Calu3 (cell line): ENCODE results near the gene COQ8B. TPM values are rescaled to one million over a fixed set of nuclear protein-coding genes. Genes with fewer than 3 reads are reported as not detected.
A peak's percentile ranks its signal among the peaks of the same experiment; 100 is the strongest.

Source experiments
- BruUV-seq: library from RNA; stranded (reverse); fragments of 400-500 nt; replicated peaks from 2 replicates; lab custom pipeline; 2021; lab: Mats Ljungman, UMichigan
- CTCF ChIA-PET: fragments of 300-600 bp; sonication (Branson Sonifier 250); formaldehyde crosslinking; loops from one replicate; lab custom pipeline; 2022; ENCODE audit warnings: antibody characterized with exemption; lab: Charles Lee
- DNase-seq: peaks from one replicate; pipeline ENCODE4 v3.0.0; 2022
- H3K27ac Mint-ChIP-seq: one replicate; pipeline ENCODE4 v1.8.0; 2022; ENCODE audit warnings: mixed read lengths; ENCODE audit not compliant: unreplicated experiment
- H3K27me3 Mint-ChIP-seq: one replicate; pipeline ENCODE4 v1.8.0; 2022; ENCODE audit warnings: mixed read lengths; ENCODE audit not compliant: unreplicated experiment
- H3K36me3 Mint-ChIP-seq: one replicate; pipeline ENCODE4 v1.8.0; 2022; ENCODE audit warnings: mild to moderate bottlenecking, moderate library complexity, mixed read lengths; ENCODE audit not compliant: insufficient read depth, unreplicated experiment
- H3K4me1 Mint-ChIP-seq: one replicate; pipeline ENCODE4 v1.8.0; 2022; ENCODE audit warnings: mild to moderate bottlenecking, low read depth, mixed read lengths; ENCODE audit not compliant: unreplicated experiment
- H3K4me3 Mint-ChIP-seq: one replicate; pipeline ENCODE4 v1.8.0; 2022; ENCODE audit warnings: mild to moderate bottlenecking, low read depth, moderate library complexity, mixed read lengths; ENCODE audit not compliant: unreplicated experiment
- H3K9me3 Mint-ChIP-seq: one replicate; pipeline ENCODE4 v1.8.0; 2022; ENCODE audit warnings: low read depth, mixed read lengths; ENCODE audit not compliant: unreplicated experiment
- CTCF ChIP-seq: fragments of 200-600 bp; IDR thresholded peaks from one replicate; pipeline ENCODE4 v1.8.0; 2022; ENCODE audit warnings: antibody characterized with exemption; ENCODE audit not compliant: unreplicated experiment
- intact Hi-C: fragments of 100-400 bp; cut with micrococcal nuclease; formaldehyde crosslinking; loops from one replicate; pipeline ENCODE4 v1.10.0; 2022; ENCODE audit not compliant: unreplicated experiment
- total RNA-seq: library from RNA; stranded (reverse); gene quantifications from 2 replicates; pipeline ENCODE4 v1.2.3, GENCODE V29; 2022

The COQ8B gene
- total RNA-seq, 1 experiment from 2014 or later: 55.9 TPM

GRCh38 chr19:40741527-40742390, 25.1 kb upstream of the COQ8B start:
- H3K36me3 Mint-ChIP-seq: peaks cover 66% of the 10 kb centered on the region
- CTCF ChIA-PET: interaction anchor here (0.8 kb wide), 1 partner anchor 9 kb away, joined by 3 read pairs; the partner anchor contains the start of gene ACTMAP
- no TSS peak for BruUV-seq
- H3K4me3 Mint-ChIP-seq: no peak overlapping the region
- no peak for DNase-seq
- TF ChIP-seq CTCF: no peak
- H3K27me3 Mint-ChIP-seq: no peaks in the 10 kb centered on the region
- no peaks in the 10 kb centered on the region for H3K4me1 Mint-ChIP-seq
- H3K27ac Mint-ChIP-seq: peak overlapping the region; percentile 21
- intact Hi-C loops: no loop called here
- no peaks in the 10 kb centered on the region for H3K9me3 Mint-ChIP-seq

- CTCF ChIA-PET: no interaction called here
- no peak for DNase-seq
- TF ChIP-seq CTCF: no peak
- H3K27me3 Mint-ChIP-seq: no peaks in the 10 kb centered on the region
- peak overlapping the region; percentile 43 for H3K27ac Mint-ChIP-seq
- no TSS peak for BruUV-seq
- H3K4me3 Mint-ChIP-seq: no peak overlapping the region
- no peaks in the 10 kb centered on the region for H3K9me3 Mint-ChIP-seq
- peaks cover 2% of the 10 kb centered on the region for H3K4me1 Mint-ChIP-seq
- intact Hi-C loops: no loop called here
- H3K36me3 Mint-ChIP-seq: peaks cover 74% of the 10 kb centered on the region
Observed at GRCh38 chr19:40740747-40741146, 24.1 kb upstream of the COQ8B start.

GRCh38 chr19:40739871-40740703, 23.4 kb upstream of the COQ8B start:
- H3K36me3 Mint-ChIP-seq: peaks cover 81% of the 10 kb centered on the region
- H3K4me3 Mint-ChIP-seq: no peak overlapping the region
- no peak for DNase-seq
- H3K27me3 Mint-ChIP-seq: no peaks in the 10 kb centered on the region
- CTCF ChIA-PET: no interaction called here
- H3K4me1 Mint-ChIP-seq: peaks cover 8% of the 10 kb centered on the region
- peak overlapping the region; percentile 54 for H3K27ac Mint-ChIP-seq
- BruUV-seq: no TSS peak
- TF ChIP-seq CTCF: no peak
- H3K9me3 Mint-ChIP-seq: no peaks in the 10 kb centered on the region
- intact Hi-C loops: no loop called here

GRCh38 chr19:40739030-40739839, 22.5 kb upstream of the COQ8B start:
- peaks cover 89% of the 10 kb centered on the region for H3K36me3 Mint-ChIP-seq
- TF ChIP-seq CTCF: no peak
- no peak overlapping the region for H3K4me3 Mint-ChIP-seq
- no peaks in the 10 kb centered on the region for H3K27me3 Mint-ChIP-seq
- peak overlapping the region; percentile 54 for H3K27ac Mint-ChIP-seq
- H3K9me3 Mint-ChIP-seq: no peaks in the 10 kb centered on the region
- intact Hi-C loops: no loop called here
- peaks cover 9% of the 10 kb centered on the region for H3K4me1 Mint-ChIP-seq
- CTCF ChIA-PET: no interaction called here
- no TSS peak for BruUV-seq
- no peak for DNase-seq
